GM19099 (cell line): ENCODE measurements around the gene ZNF135.

Source experiments
- POLR2A ChIP-seq: IDR thresholded peaks from 3 replicates; pipeline ENCODE4 v1.6.1; 2011; ENCODE audit warnings: low read depth; ENCODE audit not compliant: insufficient read length; ENCODE audit errors: extremely low read depth

The ZNF135 gene

DNA sequence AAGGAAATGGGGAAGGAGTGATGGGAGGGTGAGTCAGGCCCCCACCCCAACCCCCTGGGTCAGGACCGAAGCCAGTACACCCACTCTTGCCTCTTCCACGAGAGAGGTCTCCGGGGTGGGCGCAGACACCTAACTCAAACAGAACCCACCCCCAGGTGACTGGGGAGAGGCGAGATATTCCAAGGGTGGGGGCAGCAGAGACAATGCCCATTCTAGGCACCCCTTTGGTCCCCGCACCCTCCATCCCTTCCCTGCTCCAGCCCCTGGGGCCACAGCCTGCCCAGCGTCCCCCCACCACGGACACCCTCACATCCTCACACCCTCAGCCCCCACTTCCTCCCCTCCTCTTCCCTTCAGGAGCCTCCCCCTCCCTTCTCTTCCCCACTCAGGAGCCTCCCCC, 38.3 kb downstream of the ZNF135 start:
- no peak for TF ChIP-seq POLR2A

- TF ChIP-seq POLR2A, result no peak
These were observed 38.9 kb downstream of the ZNF135 start, which contains the start of gene ZSCAN18 for GRCh38 chr19:58097781-58098681. Gene ZSCAN18, minus strand, starts transcription at chr19:58098231. Its CDS starts 7,964 bp downstream, at chr19:58090267.

GRCh38 chr19:58098682-58098998, 39.6 kb downstream of the ZNF135 start:
- no peak for TF ChIP-seq POLR2A

GRCh38 chr19:58107778-58108545, 48.9 kb downstream of the ZNF135 start:
- no peak for TF ChIP-seq POLR2A

DNA sequence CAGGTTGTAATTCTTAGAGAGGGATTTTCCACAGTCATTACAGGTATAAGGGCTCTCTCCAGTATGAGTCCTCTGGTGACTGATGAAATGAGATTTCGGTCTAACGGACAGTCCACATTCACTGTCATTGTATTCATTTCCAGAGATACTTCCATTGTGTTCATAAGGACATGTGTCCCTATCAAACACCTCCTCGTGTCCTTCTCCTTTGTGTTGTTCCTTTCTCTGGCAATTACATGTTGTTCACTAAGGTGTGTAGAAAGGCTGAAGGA, 49.4 kb downstream of the ZNF135 start:
- TF ChIP-seq POLR2A, result no peak

- no peak for TF ChIP-seq POLR2A
These were observed 58.9 kb downstream of the ZNF135 start for GRCh38 chr19:58117841-58118575.

- TF ChIP-seq POLR2A, result no peak
These were observed 60.1 kb downstream of the ZNF135 start for GRCh38 chr19:58118979-58119733.
